Putamen (tissue), 1 donor: ENCODE data around the gene C17orf67.

Experiments used
- DNase-seq: peaks from one replicate; pipeline ENCODE4 v3.0.0-alpha.2; 2016; ENCODE audit warnings: low spot score

Gene C17orf67

GRCh38 chr17:56833057-56833808, 487 bp downstream of the C17orf67 start:
- peak; percentile 39 for DNase-seq

GRCh38 chr17:56832446-56832845, 1.3 kb downstream of the C17orf67 start:
- DNase-seq = no peak

- no peak for DNase-seq
These were observed 2.2 kb downstream of the C17orf67 start for GRCh38 chr17:56831369-56832095.

GRCh38 chr17:56830726-56831368, 2.9 kb downstream of the C17orf67 start:
- no peak for DNase-seq

- DNase-seq = no peak
These were observed 6.9 kb downstream of the C17orf67 start for GRCh38 chr17:56826611-56827414.

GRCh38 chr17:56824503-56824902, 9.2 kb downstream of the C17orf67 start:
- DNase-seq = no peak

- DNase-seq = no peak
These were observed 9.9 kb downstream of the C17orf67 start for GRCh38 chr17:56823848-56824247.

- DNase-seq = no peak
These were observed 11.0 kb downstream of the C17orf67 start for GRCh38 chr17:56822725-56823124.

GRCh38 chr17:56821847-56822534, 11.7 kb downstream of the C17orf67 start:
- no peak for DNase-seq

GRCh38 chr17:56820207-56820606, 13.5 kb downstream of the C17orf67 start:
- no peak for DNase-seq

- DNase-seq = peak; percentile 36
These were observed 14.1 kb downstream of the C17orf67 start for GRCh38 chr17:56819431-56820145.

- no peak for DNase-seq
These were observed 14.7 kb downstream of the C17orf67 start for GRCh38 chr17:56819030-56819429.

GRCh38 chr17:56817066-56817465, 16.7 kb downstream of the C17orf67 start:
- DNase-seq = no peak

GRCh38 chr17:56815711-56816110, 18.0 kb downstream of the C17orf67 start:
- DNase-seq = no peak

- DNase-seq = no peak
These were observed 20.8 kb downstream of the C17orf67 start for GRCh38 chr17:56812901-56813388.

GRCh38 chr17:56810891-56811775, 22.6 kb downstream of the C17orf67 start:
- DNase-seq = no peak

GRCh38 chr17:56810343-56810742, 23.4 kb downstream of the C17orf67 start:
- no peak for DNase-seq

GRCh38 chr17:56809820-56810179, 23.9 kb downstream of the C17orf67 start:
- DNase-seq = no peak

- DNase-seq = no peak
These were observed 24.5 kb downstream of the C17orf67 start for GRCh38 chr17:56809106-56809819.
